AG04450 (cell line): Measurements from ENCODE around the gene NRG3. TPM values are rescaled to one million over a fixed set of nuclear protein-coding genes. Genes with fewer than 3 reads are reported as not detected.

Source experiments
- CTCF ChIA-PET: fragments of 300-600, 350-600 bp; formaldehyde crosslinking; extraction: SDS; loops from one replicate; lab custom pipeline; 2022; ENCODE audit warnings: antibody characterized with exemption, inconsistent platforms; lab: Charles Lee
- POLR2A ChIA-PET: fragments of 350-600 bp; formaldehyde crosslinking; extraction: SDS; loops from one replicate; lab custom pipeline; 2021; ENCODE audit warnings: antibody characterized with exemption, inconsistent platforms; lab: Yijun Ruan, JAX
- DNase-seq: peaks from one replicate; pipeline ENCODE4 v3.0.0-alpha.2; 2011; ENCODE audit warnings: low read depth, low spot score
- H3K27ac ChIP-seq: one replicate; pipeline ENCODE4 v1.5.1; 2012; ENCODE audit warnings: low read depth, low read length, control low read depth
- H3K27me3 ChIP-seq: one replicate; pipeline ENCODE4 v1.6.0; 2012; ENCODE audit warnings: low read length; ENCODE audit not compliant: control insufficient read depth, insufficient read depth
- H3K4me3 ChIP-seq: 2 replicates; pipeline ENCODE4 v1.5.1; 2011; ENCODE audit warnings: mild to moderate bottlenecking, low read depth, low read length, control low read depth
- H3K9me3 ChIP-seq: 2 replicates; pipeline ENCODE4 v1.5.1; 2012; ENCODE audit warnings: low read length; ENCODE audit not compliant: control insufficient read depth, insufficient read depth
- CTCF ChIP-seq: IDR thresholded peaks from 2 replicates; pipeline ENCODE4 v1.5.1; 2011; ENCODE audit warnings: low read depth, low read length, control low read depth, inconsistent platforms
- polyA plus RNA-seq: library from polyadenylated mRNA; depleted of rRNA; stranded (reverse); fragments of >200 nt; gene quantifications from 2 replicates; pipeline ENCODE4 v1.2.3, GENCODE V29; 2011
- small RNA-seq: library from RNA; depleted of rRNA; stranded (forward); fragments of <200 nt; gene quantifications from one replicate; pipeline ENCODE3, GENCODE V24; 2012; ENCODE audit warnings: low read depth; ENCODE audit not compliant: insufficient read length

The NRG3 gene
- polyA plus RNA-seq, 1 experiment: not detected

DNA sequence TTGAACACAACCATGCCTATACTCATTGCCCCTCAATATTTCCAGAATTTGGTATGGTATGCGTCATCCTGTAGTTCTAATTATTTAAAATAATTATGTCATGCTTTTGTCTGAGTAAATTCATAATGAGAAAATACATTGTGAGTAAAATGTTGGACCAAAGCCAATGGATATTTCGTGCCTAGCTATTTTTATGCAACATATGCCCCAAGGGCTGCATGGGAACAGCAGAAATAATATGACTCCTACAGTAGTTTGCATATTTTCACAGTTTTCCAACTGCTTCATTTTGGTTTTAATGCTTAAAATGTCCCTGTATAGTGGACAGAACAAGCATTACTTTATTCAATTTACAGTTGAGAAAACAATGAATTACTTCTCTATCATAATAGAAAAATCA lies 1148.7 kb downstream of the NRG3 start:
- CTCF ChIA-PET: no interaction called here
- no peak for TF ChIP-seq CTCF
- no peaks in the 10 kb centered on the region for H3K27me3 ChIP-seq
- H3K27ac ChIP-seq: no peak overlapping the region
- no peaks in the 10 kb centered on the region; the same call in 1 of the 2 replicates for H3K9me3 ChIP-seq
- H3K4me3 ChIP-seq: no peak overlapping the region
- POLR2A ChIA-PET: no interaction called here
- DNase-seq: no peak

Small RNAs within 50 kb of the gene (small RNA-seq; reads per million reads assigned to genes)
- gene RNU6-441P: not detected
